Breast epithelium (tissue), 3 donors: ENCODE data around the gene ZNF470.

ENCODE experiments used
- CTCF ChIP-seq, 3 donors: fragments of 450-650 bp; IDR thresholded peaks; one replicate each; pipeline ENCODE4 v1.5.1; 2016 to 2017; ENCODE audit warnings: antibody characterized with exemption in 3 of 3, mild to moderate bottlenecking in 3 of 3, moderate library complexity in 3 of 3
- POLR2AphosphoS5 ChIP-seq, 3 donors: sonication (generic); formaldehyde crosslinking; IDR thresholded peaks; one replicate each; pipeline ENCODE4 v1.6.1; 2017; ENCODE audit warnings: antibody characterized with exemption in 3 of 3

- TF ChIP-seq POLR2AphosphoS5 (IDR thresholded peaks at IDR 0.05) (no peak), CTCF (IDR thresholded peaks at IDR 0.05) (no peak)
Observed at GRCh38 chr19:56596676-56597075, 29.4 kb downstream of the ZNF470 start.
